Measurements from ENCODE around the gene PADI4.
"Not testable (repeated sequence)": the region's sequence is repeated elsewhere in the genome, so short reads cannot be mapped to it uniquely, and the experiment has no call there.

PADI4 gene

DNA sequence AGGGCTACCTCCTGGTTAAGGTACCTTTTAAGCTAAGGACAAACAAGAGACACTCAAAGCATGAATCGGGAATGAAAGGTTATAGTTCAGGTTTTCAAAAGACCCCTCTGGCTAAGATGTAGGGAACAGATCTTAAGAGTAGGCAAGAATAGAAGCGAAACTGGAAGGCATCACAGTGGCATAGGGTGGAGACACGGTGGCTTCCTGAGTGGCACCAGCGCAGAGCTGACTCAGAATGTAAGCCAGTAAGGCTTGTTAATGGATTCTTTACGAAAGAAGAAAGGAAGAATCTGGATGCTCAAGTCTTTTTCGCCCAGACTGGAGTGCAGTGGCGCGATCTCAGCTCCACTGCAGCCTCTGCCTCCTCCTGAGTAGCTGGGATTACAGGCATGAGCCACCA is 85.2 kb downstream of the PADI4 start:
- DNase-seq (ENCODE audit: low spot score) = no peak

DNA sequence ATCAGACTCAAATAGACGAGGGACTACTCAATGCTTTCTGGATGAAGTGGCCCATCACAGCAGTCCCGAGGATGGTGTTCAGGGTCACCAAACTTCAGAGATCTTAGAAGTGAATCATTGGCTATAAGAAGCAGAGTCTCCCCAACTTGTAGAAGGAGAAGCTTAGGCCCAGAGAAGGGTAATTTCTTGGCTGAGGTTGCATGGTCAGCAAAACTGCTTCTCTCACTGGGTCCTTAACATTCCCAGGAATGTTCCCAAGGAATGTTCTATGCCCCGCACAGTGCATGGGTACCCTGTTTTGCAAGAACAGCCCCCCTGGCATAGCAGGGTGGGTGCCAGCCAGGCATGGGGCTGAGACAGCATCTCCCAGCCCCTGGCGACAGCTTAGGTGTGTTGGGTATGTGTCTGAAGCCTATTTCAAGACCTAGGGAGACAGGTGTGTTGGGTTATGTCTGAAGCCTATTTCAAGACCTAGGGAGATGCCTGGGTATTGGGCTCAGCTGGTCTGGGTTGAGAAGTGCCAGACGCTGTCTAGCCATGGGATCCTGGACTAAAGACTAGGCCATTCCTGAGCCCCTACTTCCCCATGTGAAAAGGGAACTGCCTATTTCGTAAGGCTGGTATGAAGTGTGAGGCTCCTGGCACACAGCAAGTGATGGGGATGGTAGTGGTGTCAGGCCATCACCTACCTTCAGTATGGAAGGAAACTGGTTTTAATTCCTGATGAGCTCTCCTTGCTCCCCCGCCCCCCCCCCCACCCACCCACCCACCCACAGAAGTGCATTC is 90.1 kb downstream of the PADI4 start:
- DNase-seq (ENCODE audit: low spot score) = no peak

DNA sequence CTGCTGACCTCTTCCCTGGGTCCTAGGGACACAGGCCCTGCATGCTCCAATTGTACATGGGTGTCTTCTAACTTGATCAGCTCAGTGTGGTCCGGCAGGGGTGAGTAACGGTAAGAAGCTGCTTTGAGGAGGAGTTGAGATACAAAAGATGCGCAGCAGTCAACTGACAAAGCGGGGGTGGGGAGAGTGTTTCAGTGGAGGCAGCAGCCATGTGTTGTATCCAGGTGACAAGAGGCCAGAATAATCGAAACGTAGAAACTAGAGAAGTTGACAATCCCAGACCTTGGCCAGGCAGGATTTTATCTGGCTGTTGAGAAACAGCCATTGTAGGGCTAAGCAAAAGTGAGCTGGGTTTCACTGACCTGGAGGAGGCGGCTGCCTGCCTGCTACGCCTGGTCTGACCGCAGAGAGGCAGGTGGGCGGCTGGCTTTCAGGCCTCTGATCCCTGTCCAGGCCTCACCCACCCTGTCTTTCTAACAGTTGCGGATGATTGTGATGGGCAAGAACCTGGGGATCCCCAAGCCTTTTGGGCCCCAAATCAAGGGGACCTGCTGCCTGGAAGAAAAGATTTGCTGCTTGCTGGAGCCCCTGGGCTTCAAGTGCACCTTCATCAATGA is 92.8 kb downstream of the PADI4 start:
- DNase-seq (ENCODE audit: low spot score) = no peak

DNA sequence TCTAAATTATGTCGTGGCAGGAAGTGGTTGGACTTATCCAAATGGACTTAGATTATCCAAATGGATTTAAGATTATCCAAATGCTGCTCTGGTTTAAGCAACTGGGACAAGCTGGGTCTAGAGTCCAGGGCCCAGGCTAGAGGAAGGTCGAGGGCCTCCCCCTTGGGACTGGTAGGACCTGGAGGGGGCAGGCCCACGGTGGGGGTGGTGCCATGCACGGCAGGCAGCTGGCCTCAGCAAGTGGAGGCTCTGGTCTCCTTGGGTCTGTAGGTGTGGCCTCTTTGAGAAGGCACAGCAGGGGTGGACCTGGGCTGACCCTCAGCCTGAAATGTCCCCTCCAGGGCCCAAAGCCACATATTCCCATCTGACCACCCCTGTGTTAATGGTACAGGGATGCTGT is 93.8 kb downstream of the PADI4 start:
- no peak for DNase-seq (ENCODE audit: low spot score)

DNA sequence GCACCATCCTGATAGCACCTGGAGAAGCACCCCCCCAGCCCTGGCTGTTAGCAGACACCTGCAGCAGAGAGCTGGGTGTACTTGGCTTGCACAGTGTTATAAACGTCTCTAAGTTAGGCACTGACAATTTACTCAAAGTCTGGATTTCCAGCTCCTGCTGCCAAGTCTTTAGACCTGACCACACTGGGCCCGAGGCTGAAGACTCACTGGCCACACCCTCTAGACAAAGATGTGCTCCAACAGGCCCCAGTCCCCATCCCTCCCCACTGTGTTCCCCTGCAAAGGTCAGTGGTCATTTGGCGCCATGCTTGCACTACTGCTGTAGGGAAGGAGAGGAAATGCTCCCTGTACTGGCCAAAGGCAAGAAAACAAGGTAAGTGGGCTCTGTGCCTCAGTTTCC is 95.1 kb downstream of the PADI4 start:
- DNase-seq (ENCODE audit: low spot score) = no peak

DNA sequence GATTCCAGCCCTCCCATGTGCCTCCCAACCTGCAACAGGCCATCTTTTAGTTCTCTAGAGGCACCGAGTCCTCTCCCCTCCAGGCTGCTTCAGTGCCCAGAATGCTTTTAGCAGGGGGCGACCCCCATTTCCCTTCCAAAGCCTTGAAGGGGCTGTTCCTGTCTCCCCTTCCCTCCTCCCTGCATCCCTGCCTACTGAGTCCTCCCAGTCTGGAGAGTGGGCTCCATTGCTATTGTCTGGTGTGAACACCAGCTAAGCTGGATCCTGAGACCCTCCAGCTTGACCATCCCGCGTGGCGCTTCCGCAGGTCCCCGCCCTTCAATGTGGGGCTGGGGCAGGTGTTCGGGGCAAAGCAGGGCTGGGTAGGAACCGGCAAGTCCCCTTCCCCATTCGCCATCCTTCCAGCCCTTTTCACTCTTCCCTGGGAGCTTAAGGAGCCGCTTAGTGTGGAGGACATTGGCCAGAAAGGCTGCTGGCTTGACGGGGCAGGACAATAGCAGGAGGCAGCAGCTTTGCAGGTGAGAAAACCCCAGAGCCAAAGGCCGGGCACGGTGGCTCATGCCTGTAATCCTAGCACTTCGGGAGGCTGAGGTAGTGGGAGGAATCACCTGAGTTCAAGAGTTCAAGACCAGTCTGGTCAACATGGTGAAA is 96.2 kb downstream of the PADI4 start:
- no peak for DNase-seq (ENCODE audit: low spot score)

DNA sequence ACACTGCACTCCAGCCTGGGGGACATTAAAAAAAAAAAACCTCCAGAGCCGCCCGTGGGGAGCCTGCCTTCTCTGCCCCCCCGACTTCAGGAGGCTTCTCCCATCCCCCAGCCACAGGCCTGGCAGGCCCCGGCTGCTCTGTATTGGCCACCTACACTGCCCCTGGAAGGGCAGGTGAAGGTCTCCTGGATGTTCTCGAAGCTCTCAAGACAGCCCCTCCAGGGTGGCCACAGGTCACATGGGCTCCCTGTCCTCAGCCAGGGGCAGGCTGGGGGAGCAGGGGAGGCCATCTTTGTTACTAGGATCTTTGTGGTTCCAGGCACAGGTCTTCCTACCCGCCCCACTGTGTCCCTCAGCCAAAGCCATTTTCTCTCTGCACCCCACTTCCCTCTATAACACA is 96.8 kb downstream of the PADI4 start:
- DNase-seq (ENCODE audit: low spot score) = no peak

DNA sequence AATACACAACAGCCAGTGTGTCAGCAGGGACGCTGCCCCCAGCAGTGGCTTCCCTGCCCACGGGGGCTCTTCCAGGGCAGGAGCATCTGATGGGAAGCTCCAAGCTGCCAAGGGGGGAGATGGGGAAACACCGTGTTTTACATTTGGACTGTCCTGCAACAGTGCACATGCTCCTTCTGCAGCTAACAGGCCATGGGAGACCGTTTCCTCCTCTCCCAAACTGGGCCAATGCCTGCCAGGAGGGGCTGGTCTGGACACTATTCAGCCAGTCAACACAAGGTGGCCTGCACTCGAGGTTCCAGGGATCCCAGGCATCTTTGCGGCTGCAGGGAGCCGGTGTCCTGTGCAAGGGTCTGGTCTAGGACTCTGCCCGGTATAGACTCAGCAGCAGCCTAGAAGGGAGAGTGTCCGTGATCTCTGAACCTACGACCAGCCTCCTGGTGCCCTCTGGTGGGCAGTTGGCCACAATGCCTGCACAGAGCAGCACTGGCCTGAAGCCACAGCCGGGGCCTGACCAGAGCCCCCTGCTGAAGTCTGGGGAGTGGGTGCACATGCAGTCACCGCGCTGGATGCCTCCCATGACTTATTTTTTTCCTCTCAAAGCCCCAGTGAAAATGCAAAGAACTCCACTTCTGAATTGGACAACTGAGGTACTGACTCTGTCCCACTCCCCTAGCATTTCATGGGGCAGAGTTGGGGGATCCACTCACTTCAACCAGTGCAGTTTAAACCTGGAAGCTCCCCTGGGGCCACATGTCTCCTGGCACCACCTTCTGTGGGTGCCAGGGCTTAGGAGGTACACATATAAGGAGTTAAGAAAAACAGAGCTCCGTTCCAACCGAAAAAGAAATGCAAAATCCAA is 98.1 kb downstream of the PADI4 start:
- peak; percentile 52 for DNase-seq (ENCODE audit: low spot score)

DNA sequence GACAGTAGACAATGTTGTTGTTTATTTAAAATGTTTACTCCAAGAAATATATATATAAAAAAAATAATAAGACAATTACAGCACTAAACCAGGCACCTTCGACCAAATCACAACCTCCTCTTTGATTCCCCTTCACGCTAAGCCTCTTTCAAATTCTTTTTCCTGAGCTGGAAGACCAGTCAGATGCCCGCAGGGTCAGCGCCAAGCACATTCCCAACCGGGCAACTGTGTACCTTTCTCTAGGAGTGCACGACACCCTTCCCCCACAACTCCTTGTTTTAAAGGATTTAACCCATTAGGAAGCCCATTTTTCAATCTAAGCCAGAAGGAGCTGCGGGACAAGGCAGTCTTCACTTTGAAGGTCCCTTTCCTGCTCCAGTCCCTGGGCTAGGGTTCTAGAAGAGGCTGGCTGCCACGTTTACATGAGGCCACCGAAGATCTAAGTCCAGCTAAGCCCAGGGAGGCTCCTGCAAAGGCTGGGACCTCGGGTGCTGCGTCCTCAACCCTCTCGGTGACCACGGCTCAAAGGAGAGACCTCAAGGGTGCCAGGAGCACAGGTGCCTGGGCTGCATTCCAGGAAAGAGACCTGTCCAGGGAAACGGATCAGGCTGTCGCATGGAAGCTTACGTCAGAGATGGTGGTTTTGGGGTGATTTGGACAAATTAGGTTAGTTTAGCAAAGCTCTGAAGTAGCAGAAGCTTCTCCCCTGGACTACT is 98.9 kb downstream of the PADI4 start:
- DNase-seq (ENCODE audit: low spot score) = not testable (repeated sequence)

DNA sequence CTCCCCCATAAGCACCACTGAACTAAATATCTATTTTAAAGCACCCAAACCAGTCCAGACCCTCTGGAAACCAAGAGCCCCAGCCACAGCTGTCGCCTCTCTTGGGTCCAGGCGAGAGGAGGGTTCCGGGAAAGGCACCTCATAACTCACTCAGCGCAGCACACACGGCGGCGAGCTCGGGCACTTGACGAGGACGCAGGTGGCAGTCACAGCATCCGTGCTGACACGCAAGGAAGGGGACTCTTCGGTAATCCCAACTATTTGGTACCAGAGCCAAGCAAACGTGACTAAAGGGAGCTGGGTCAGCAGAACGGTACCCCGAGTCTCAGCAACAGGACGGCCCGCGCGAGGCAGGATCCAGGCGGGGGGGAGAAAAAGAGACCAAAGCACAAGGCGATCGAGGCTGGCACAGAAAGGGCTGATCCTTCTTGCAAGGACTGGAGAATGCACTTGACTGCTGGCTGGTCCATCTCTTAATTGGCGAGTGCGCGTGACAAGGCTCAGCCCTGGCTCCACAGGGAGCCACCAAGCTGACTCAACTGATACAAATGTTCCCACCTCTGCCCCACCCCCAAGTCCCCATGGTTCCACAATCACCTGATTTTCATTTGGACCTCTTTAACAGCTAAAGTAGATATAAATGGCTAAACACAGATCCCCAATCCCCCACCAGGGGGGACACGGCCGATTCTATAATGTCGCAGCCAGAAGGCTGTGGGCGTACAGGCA is 100.0 kb downstream of the PADI4 start:
- not testable (repeated sequence) for DNase-seq (ENCODE audit: low spot score)

DNA sequence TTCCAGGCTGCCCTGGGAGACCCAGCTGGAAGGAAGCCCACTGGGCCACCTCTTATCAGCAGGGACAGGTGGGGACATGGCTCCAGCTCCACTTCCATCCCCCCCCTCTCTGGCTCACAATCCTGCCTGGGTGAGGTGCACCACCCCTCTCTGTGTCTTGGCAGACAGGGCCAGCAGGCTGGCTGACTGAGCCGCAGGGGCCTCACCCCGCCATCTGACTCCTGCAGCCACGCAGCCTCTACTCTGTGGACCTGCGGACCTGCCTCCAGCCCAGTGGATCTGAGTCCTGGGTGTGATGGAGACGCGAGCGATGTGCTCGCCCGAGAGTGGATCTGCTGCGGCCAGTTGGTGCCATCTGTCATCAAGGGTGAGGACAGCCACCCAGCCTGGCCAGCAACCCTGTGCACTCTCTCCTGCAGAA is 101.4 kb downstream of the PADI4 start:
- no peak for DNase-seq (ENCODE audit: low spot score)

DNA sequence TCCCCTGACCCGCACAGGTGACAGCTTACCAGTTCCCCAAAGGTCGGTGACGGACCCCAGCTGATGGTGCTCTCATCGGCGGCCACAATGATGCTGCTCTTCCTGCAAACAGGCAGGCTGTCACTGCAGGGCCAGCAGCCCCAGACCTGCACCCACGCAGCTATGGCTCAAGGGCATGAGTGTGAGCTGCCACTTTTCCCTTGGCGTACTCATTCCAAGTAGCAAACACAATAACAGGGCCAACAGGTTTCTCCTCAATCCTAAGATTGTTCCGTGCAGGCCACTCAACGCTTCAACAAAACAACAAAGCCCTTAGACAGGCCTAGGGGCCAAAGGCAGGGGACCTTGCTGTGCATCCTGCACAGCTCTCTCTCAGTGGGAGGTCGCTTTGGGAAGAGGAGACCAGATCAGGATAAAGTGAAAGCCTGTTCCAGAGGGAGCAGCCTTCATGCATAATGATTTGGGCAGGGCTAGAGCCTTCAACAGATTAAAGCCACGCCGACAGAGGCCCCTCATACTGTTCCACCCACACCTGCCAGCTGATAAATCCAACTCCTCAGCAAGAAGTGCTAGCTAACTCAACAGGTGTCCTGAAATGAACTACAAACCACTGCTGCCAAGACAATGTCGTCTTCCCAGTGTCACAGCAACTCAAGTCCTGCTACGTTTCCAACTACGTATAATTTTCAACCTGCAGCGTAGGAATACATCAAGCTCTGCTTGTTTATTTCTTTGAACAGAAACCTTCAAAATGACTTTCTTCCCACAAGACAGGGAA is 104.3 kb downstream of the PADI4 start:
- DNase-seq (ENCODE audit: low spot score) = no peak

Measured in SW480 (cell line).